HG03095 (cell line): ENCODE measurements around the gene RHBDF1.
A peak's percentile ranks its signal among the peaks of the same experiment; 100 is the strongest.
"Not testable (repeated sequence)": the region's sequence is repeated elsewhere in the genome, so short reads cannot be mapped to it uniquely, and the experiment has no call there.

ENCODE experiments used
- ATAC-seq: cut with Tn5 transposase; IDR thresholded peaks from one replicate; pipeline ENCODE4 v1.9.1; 2021; ENCODE audit warnings: moderate library complexity; ENCODE audit not compliant: unreplicated experiment

Gene RHBDF1

DNA sequence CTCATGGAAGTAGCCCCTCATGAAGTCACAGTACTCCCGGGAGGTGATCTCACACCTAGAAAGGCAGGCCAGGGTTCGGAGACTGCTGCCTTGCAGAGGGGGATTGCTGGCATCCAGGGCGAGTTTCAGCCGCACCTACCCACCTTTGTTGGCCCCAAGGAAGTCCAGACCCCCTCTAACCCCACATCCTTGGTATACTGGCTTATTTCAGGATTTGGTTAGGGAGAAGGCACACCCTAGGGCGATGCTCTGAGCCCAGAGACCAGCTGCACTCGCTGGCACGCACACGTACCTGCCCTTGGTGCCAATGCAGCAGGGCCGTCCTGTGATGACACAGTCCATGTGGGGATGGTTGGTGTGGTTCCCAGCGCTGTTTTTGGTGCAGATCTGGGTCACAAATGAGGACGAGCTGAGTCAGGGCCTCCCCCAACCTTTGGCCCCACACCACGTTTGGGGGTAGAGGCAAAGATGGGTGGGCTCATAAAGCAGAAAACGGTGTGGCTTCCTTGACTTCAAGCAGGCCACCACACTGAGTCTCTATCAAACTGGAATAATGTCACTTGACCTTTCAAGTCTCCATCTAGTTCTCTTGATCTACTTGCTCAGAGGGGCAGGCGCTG is 12.9 kb downstream of the RHBDF1 start:
- ATAC-seq: no peak

DNA sequence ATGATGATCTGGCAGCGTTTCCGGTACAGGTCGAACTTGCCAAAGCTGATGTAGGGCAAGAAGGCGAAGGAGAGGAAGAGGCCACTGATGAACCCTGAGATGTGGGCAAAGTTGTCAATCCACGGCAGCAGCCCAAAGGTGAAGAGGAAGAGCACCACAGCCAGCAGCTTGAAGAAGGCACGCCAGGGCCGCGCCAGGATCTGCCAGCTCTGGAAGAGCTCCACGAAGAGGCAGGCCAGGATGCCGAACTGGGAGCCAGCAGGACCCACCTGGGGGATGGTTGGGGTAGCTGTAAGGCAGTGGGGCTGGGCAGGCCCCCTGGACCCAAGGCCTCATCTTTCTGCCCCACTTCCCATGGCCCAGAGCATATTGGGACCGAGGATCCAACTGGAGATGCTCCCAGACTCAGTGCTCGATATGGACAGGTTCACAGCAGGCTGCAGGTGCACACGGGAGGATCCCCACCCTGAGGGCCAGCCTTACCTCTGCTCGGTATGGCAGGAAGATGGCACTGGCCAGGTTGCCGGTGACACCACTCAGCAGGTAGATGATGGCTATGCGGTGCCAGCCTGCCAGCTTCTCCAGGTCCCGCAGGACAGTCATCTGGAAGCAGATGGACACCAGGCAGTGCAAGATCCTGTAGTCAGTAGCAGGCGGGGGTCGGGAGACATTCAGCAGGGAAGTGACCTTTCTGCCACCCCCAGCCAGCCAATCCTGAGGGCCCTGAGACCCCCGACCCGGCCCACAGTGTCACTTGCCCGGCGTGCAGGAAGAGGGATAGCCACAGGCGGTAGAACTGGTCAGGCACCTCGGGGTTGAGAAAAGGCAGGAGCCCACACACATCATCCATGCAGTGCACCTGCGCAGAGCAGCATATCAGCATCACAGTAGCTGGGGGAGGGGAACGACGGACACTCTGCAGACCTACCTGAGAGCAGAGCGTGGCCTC is 13.7 kb downstream of the RHBDF1 start:
- ATAC-seq: no peak

DNA sequence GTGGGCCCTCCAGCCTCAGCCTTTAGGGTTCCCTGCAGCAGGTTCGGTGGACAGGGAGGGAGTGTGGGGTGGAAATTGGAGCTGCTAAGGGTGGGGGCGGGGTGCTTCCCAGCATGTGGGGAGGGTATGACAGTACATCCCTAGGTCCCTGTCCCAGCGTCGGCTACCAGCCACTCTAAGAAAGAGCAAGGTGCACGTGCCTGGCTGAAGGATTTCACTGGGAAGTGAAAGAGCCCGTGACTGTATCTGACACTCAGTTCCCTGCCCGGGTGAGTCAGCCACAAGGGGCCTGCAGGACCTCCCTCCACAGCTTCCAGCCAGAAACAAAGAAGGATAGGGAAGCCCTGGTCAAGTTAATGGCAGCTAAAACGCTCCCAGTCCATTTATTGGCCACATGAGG is 14.7 kb downstream of the RHBDF1 start:
- no peak for ATAC-seq

DNA sequence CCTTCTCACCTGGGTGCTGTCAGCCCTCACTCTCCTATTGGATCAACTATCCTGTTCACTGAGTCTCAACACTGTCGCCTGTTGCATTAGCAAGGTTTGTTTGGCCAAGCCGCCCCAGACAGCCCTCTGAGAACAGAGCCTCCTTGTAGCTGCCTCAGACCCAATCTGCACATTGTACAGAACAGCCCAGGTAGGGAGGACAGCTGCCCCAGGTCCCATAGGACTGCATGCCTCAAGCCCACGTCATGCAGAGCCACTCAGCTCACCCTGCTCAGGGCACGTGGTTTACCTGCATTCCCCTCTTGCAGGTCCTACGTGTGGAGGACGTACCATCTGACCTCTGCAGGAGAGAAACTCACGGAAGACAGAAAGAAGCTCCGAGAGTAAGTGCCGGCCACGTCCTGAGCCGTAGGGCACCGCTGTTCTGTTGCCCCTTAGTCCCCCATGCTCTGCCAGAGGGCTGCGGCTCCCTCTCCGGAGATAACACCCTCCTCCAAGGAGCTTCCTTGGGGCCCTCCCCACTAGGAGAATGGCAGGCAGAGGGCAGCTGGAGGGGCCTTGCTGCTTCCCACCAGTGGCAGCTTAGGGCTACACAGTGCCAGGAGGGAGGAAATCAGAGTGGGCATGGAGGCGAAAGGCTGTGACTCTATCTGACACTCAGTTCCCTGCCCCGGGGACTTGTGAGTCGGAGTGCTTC is 16.1 kb downstream of the RHBDF1 start:
- ATAC-seq: no peak

DNA sequence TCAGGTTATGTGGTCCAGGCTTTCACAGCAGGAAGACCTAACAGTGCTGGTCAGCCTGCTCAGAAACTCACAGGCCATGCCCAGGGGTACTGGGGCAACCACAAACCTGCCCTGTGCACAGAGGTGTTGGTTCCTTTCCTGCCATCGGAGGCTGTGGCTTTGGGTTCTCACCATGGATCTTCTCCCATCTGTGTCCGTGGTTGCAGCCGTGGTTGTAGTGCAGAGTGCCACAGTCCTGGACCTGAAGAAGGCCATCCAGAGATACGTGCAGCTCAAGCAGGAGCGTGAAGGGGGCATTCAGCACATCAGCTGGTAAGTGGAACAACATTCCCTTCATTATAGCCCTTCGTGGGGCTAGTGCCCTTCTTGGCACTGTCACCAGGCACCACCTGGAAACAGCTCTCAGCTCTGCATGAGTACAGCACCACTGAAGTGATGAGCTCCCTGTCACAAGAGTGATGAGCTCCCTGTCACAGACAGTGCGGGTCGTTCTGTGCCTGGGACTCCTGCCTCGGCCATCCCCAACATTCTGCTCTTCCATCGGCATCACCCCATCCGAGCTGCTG is 16.8 kb downstream of the RHBDF1 start:
- ATAC-seq: no peak

DNA sequence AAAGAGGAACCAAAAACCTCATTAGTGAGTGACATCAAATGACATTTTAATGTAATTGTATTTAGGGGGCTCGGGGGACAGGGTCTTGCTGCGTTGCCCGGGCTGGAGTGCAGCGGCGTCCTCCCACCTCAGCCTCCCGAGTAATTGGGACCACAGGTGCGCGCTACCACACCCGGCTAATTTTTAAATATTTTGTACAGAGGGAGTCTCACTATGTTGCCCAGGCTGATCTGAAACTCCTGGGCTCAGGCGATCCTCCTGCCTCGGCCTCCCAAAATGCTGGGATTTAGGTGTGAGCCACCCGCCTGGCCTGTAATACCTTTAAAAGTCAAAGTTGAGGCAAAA is 18.2 kb downstream of the RHBDF1 start:
- ATAC-seq: no peak

DNA sequence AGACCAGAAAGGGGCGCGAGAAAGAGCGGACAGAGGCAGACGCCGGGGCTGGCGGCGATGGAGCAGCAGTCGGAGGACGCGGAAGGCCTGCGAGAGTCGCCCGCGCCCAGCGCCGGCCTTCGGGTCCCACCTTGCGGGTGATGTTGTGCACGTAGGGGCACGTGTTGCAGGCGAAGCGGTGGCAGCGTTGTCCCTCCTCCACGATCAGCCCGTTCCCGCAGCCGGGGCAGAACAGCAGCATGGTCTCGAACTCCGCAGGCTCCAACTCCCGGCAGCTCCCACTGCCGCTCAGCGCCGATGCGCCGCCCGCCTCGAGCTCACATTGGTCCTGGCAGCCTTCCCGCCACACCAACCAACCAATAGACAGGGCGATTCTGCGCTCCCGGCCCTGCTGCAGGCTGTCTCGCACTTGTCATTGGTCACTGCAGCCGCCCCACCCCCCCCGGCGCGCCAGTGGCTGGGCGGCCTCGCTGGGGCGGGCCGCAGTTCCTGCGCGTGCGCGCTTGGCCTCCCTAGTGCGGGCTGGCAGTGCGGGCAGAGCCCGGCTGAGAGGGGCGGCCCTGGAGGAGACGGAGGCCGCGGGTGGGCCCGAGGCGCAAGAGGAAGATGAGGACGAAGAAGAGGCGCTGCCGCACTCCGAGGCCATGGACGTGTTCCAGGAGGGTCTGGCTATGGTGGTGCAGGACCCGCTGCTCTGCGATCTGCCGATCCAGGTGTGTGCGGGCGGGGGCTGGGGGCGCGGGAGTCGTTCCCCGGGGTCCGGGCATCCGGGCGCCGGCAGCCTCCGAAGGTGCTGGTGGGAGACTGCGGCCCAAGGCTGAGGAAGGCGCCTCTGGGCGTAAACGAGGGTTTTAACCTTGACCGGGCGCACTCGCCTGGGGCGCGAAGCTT is 18.8 kb downstream of the RHBDF1 start, which contains the start of the genes POLR3K and SNRNP25:
POLR3K (minus strand) TSS at position 263 of the 891 bp plus-strand sequence; CDS start at position 241, 22 bp downstream.
SNRNP25 (plus strand) TSS at position 483 of the 891 bp plus-strand sequence; CDS start at position 672, 189 bp downstream.
- peak; percentile 88 for ATAC-seq

DNA sequence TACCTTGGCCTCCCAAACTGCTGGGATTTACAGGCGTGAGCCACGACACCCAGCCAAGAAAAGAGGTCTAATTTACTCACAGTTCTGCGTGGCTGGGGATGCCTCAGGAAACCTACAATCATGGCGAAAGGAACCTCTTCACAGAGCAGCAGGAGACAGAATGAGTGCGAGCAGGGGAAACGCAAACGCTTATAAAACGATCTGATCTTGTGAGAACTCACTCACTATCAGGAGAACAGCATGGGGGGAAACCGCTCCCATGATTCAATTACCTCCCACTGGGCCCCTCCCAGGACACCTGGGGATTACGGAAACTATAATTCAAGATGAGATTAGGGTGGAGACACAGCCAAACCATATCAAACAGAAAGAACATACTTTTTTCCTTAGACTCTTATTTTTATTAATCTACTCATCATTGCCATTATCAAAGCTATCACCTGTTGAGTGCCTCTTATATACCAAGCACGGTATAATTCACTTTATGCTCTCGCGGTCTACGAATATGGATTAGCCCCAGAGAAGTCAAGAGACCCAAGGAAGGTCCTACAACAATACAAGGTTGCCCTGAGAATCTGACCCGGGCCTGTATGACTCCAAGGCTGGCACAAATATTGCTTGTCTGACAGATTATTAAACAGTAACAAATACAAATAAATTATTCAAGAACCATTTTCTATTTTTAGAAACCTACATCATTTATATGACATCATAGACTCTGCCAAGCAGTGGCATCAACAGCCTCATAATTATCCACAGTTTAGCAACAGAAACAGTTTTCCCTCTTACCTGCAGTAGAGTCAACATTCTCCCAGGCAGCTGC is 21.5 kb downstream of the RHBDF1 start:
- no peak for ATAC-seq

DNA sequence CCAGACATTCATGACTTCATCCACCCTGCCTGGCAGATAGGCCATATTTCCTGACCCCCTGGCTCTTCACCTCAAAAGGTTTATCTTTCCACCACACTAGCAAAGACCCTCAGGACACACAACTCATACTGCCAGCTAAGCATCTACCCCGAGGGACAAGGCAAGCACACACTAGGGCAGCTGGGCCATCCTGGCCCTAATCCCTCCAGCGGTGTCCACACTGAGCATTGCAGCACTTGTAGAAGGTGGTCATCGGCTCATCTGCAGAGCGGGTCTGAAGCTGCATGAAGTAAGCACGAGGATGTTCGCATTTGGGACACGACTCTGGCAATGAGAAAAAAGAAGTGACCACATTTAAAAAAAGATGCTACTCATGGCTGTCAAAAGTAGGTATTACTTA is 25.2 kb downstream of the RHBDF1 start:
- no peak for ATAC-seq

DNA sequence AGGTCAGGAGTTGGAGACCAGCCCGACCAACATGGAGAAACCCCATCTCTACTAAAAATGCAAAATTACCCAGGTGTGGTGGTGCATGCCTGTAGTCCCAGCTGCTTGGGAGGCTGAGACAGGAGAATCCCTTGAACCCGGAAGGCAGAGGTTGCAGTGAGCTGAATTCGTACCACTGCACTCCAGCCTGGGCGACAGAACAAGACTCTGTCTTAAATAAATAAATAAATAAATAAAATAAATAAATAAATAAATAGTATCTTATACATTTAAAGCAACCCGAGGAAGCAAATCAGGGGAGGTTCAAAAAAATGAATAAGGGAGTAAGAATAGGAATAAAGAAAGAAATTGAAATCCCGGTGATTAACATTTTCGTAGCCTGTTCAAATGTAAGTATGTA is 25.9 kb downstream of the RHBDF1 start:
- ATAC-seq: not testable (repeated sequence)

DNA sequence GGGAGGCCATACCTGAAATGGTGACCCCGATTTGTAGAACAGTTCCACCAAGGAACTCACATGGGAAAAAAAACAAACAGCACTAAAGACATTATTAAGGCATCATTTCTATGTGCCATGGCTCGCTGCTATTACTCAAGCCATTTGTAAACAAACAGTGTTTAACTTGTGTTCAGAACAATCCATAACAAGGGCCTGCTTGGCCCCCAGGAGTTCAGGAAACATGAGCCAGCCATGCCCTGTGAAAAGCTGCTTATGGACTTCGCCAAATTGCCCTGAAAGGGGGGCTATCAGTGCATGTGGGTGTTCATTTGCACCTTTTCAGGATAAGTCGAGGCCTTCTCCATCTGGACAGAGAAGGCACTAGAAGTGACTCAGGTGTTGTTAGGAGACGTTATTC is 27.0 kb downstream of the RHBDF1 start:
- no peak for ATAC-seq

DNA sequence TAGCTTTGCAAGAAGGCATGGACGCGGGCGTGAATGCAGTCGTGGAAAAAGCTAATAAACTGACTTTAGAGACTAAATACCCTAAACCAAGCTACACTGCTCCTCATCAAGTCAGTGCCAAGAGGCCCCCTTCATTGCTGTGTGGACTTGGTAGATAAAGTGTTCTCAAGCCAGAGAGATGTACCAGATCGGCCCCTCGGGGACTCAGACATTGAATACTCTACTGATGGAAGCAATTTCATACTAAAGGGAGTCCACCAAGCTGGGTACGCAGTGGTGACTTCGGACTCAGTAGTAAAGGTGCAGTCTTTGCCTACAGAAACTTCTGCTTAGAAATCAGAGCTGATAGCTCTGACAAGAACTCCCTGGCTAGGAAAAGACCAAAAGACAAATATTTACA is 27.8 kb downstream of the RHBDF1 start:
- ATAC-seq: no peak

DNA sequence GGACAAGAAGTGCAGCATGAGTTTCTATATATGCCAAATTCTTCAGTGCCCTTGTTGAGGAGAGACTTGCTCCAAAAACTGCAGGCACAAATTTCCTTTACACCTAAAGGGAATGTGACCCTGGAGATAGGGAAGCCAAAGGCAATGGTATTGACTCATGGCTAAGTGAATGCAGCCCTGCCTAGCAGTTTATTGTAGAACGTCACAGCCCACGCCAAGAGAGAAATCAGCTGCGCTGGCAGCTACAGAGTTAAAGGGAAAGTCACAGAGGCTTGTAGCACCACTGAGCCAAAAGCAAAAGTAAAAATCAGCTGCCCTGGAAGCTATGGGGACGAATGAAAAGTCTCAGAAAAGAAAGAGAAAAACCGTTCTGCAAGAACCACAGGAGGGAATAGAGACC is 29.1 kb downstream of the RHBDF1 start:
- ATAC-seq: no peak

DNA sequence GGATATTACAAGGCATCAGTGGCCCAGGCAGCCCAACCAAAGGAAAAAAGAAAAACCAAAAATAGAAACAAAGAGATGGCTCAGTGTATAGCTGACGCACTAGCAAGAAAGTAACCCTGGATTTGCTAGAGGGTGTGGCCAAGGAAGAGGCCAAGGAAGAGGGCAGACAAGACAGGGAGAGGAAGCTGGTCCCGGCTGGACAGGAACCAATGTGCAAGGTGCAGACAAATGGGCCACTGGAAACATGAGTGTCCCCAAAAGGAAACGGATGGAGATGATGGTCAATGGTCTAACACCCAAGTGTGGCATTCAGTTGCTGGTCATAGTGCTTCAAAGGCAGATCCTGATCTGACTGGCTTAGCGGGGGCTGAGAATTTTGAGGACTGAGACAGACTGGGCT is 29.7 kb downstream of the RHBDF1 start:
- ATAC-seq: no peak

DNA sequence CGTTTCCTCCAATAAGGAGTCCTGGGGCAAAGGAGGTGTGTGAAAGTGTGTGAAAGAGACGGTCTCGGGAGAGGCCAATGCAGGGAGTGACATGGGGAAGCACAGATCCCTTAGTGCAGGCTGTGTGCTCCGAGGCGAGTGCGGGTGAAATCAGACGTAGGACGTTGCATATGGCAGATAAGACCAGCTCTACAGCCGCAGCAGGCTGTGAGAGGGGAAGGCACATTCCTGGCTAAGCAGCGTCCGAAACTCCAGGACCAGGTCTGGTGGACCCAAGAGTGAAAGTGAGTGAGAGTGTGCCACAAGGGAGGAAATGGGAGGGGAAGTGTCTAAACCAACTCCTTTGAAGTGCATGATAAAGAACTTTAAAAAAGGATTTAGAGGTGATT is 30.4 kb downstream of the RHBDF1 start:
- ATAC-seq: no peak

DNA sequence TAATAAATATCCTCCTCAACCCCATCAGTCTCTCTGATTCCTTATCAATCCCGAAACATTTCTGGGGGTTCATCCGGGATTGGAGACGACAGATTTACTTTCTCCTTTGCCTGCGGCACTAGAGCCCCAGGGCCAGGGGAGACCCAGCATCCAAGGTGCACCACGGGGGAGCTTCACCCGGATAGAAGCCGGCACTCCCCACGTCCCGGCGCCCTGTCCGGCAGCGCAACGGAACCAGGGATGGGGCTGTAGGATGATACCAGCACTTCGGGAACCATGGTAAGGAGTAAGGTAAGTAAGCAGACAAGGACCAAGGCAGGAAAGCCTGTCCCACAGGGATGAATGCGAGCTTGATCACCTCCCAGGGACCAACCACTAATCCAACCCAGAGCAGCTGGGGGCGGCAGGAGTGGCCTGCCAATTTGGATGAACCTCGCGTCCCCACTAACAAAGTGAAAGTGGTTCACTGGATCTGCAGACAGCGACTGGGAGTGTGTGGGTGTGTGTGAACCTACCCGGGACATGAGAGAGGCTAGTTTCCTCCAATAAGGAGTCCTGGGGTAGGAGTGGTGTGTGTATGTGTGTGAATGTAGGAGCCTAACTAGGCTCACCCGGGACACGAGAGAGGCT is 30.9 kb downstream of the RHBDF1 start:
- no peak for ATAC-seq

DNA sequence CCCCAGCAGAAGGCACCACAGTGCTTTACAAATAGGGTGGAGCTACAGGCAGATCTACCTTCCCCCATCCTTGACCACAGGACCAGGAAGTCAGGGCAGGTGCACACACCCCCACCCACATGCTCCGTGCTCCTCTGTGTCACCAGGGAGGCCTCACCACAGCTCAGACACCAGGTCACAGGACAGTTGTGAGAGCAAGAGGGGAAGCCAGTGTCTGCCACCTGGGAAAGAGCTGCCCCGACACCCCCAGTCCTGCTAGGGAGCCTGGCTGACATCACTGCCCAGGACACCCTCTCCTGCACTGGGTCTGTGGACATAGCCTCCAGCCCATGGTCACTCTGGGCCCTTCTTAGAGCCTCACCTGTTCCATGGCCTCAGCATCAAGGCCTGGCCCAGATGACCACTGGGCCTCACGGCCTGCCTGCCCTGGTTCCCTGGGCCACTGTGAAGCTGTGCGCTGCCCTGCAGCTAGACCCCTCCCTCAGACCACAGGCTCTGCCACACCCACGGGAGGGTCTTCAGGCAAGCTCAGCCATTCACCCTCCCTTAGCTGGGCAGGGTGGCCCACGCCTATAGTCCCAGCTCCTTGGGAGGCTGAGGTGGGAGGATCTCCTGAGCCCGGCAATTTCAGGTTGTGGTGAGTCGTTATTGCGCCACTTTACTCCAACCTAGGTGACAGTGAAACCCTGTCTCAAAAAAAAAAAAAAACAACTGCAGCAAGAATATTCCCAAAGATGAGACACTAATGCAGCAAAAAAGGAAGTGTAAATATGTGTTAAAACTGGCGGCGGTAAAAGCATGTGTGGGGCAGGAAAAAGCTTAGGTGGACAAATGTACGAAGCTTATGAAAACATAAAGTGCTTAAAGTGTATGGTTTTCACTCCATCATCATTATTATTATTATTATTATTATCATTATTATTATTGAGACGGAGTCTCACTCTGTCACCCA is 33.2 kb downstream of the RHBDF1 start:
- peak; percentile 70 for ATAC-seq

DNA sequence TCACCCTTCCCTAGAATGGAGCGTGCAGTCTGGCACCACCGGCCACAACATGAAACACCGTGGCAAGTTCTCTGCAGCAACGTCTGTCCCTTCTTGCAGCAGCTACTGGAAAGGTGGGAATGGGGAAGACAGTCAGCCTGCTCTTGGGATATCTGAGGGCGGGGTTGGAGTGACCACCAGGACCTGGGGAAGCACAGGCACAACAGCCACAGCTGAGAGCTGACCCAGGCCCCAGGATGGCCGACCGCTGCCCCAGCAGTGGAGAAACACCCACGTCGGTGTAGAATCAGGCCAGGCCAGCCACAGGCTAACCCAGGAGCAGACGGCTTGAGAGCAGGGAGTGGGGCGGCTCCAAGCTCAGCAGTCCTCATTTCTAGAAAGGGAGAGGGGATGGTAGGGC is 34.2 kb downstream of the RHBDF1 start:
- ATAC-seq: not testable (repeated sequence)
